WTC11 (cell line): ENCODE measurements around the gene HNRNPUL1. TPM values are rescaled to one million over a fixed set of nuclear protein-coding genes. Genes with fewer than 3 reads are reported as not detected.
A peak's percentile ranks its signal among the peaks of the same experiment; 100 is the strongest.

Experiments used
- ATAC-seq: fragments of 200-7000 bp; cut with Tn5 transposase; 2 replicates; pipeline ENCODE4 v1.10.0; 2021; ENCODE audit warnings: mild to moderate bottlenecking, moderate library complexity
- CTCF ChIA-PET: fragments of 300-600 bp; sonication (Branson Sonifier 250); formaldehyde crosslinking; loops from one replicate; lab custom pipeline; 2021; ENCODE audit warnings: antibody characterized with exemption; lab: Charles Lee
- POLR2A ChIA-PET: fragments of 350-600 bp; sonication (Branson Sonifier 250); formaldehyde crosslinking; loops from one replicate; lab custom pipeline; 2021; ENCODE audit warnings: antibody characterized with exemption; lab: Charles Lee
- DNase-seq: peaks from one replicate; pipeline ENCODE4 v3.0.0; 2021; ENCODE audit warnings: low spot score
- H3K27ac Mint-ChIP-seq: 2 replicates; pipeline ENCODE4 v1.8.0; 2021; ENCODE audit warnings: mixed read lengths
- H3K27me3 Mint-ChIP-seq: 2 replicates; pipeline ENCODE4 v1.8.0; 2021; ENCODE audit warnings: low read depth, mild to moderate bottlenecking, moderate library complexity, mixed read lengths
- H3K36me3 Mint-ChIP-seq: 2 replicates; pipeline ENCODE4 v1.8.0; 2021; ENCODE audit warnings: mixed read lengths
- H3K4me1 Mint-ChIP-seq: 2 replicates; pipeline ENCODE4 v1.8.0; 2022; ENCODE audit warnings: mixed read lengths
- H3K4me3 Mint-ChIP-seq: 2 replicates; pipeline ENCODE4 v1.8.0; 2021; ENCODE audit warnings: mild to moderate bottlenecking, moderate library complexity, mixed read lengths
- H3K9me3 Mint-ChIP-seq: 2 replicates; pipeline ENCODE4 v1.8.0; 2021; ENCODE audit warnings: mixed read lengths
- AFF4 ChIP-seq: sonication (generic); formaldehyde crosslinking; IDR thresholded peaks from 2 replicates; pipeline ENCODE4 v1.8.1; 2023; ENCODE audit warnings: mild to moderate bottlenecking, missing genetic modification reagents, borderline replicate concordance
- AR ChIP-seq: fragments of 250-450 bp; sonication (Bioruptor Pico); IDR thresholded peaks from 2 replicates; pipeline ENCODE4 v1.9.0; 2021; ENCODE audit warnings: mild to moderate bottlenecking
- ARID4B ChIP-seq: sonication (generic); formaldehyde crosslinking; IDR thresholded peaks from 2 replicates; pipeline ENCODE4 v1.8.0; 2023; ENCODE audit warnings: missing genetic modification reagents, mild to moderate bottlenecking, borderline replicate concordance
- ATF2 ChIP-seq: sonication (generic); formaldehyde crosslinking; IDR thresholded peaks from 2 replicates; pipeline ENCODE4 v1.8.1; 2022; ENCODE audit warnings: low read depth, missing genetic modification reagents, borderline replicate concordance
- NR1H2 ChIP-seq: sonication (generic); formaldehyde crosslinking; IDR thresholded peaks from 2 replicates; pipeline ENCODE4 v1.9.0; 2021; ENCODE audit warnings: mild to moderate bottlenecking, moderate library complexity, missing genetic modification reagents
- PRDM15 ChIP-seq: sonication (generic); formaldehyde crosslinking; IDR thresholded peaks from 2 replicates; pipeline ENCODE4 v1.8.0; 2022; ENCODE audit warnings: missing genetic modification reagents
- PRRX2 ChIP-seq: fragments of 250-450 bp; sonication (Bioruptor Pico); IDR thresholded peaks from 2 replicates; pipeline ENCODE4 v1.8.0; 2021; ENCODE audit warnings: mild to moderate bottlenecking
- SP1 ChIP-seq: sonication (generic); formaldehyde crosslinking; conservative IDR thresholded peaks from 2 replicates; pipeline ENCODE4 v1.8.1; 2022; ENCODE audit warnings: missing genetic modification reagents
- ZNF138 ChIP-seq: sonication (generic); formaldehyde crosslinking; conservative IDR thresholded peaks from 2 replicates; pipeline ENCODE4 v1.8.1; 2022; ENCODE audit warnings: mild to moderate bottlenecking, moderate library complexity, missing genetic modification reagents
- ZNF416 ChIP-seq: fragments of 250-450 bp; sonication (Bioruptor Pico); IDR thresholded peaks from 2 replicates; pipeline ENCODE4 v1.9.0; 2021; ENCODE audit warnings: mild to moderate bottlenecking, inconsistent platforms
- ZNF423 ChIP-seq: fragments of 250-450 bp; sonication (Bioruptor Pico); IDR thresholded peaks from 2 replicates; pipeline ENCODE4 v2.1.2; 2022; ENCODE audit warnings: mild to moderate bottlenecking, moderate library complexity
- ZNF512 ChIP-seq: sonication (generic); formaldehyde crosslinking; IDR thresholded peaks from 2 replicates; pipeline ENCODE4 v1.8.1; 2022; ENCODE audit warnings: missing genetic modification reagents, borderline replicate concordance
- total RNA-seq: library from RNA; stranded (reverse); gene quantifications from 3 replicates; pipeline ENCODE4 v1.2.3, GENCODE V29; 2021

Gene HNRNPUL1
- total RNA-seq, 1 experiment from 2014 or later: 282 TPM

GRCh38 chr19:41305927-41306793, 42.0 kb downstream of the HNRNPUL1 start:
- no peaks in the 10 kb centered on the region for H3K27me3 Mint-ChIP-seq
- peaks cover 18% of the 10 kb centered on the region for H3K4me1 Mint-ChIP-seq
- ChIA-PET POLR2A (no interaction called here), CTCF (interaction anchor here (0.7 kb wide), 1 partner anchor 58 kb away, joined by 3 read pairs; no protein-coding TSS in a partner anchor)
- ATAC-seq (no peak), DNase-seq (no peak)
- peaks cover 56% of the 10 kb centered on the region for H3K36me3 Mint-ChIP-seq
- H3K4me3 Mint-ChIP-seq: no peak overlapping the region
- H3K9me3 Mint-ChIP-seq: no peaks in the 10 kb centered on the region
- TF ChIP-seq ARID4B (CRISPR knock-in tag): no peak
- TF ChIP-seq ZNF138 (CRISPR knock-in tag): no peak
- TF ChIP-seq PRDM15 (CRISPR knock-in tag): no peak
- H3K27ac Mint-ChIP-seq: no peak overlapping the region

- Mint-ChIP-seq H3K4me3 (no peak overlapping the region), H3K4me1 (peaks cover 21% of the 10 kb centered on the region), H3K9me3 (no peaks in the 10 kb centered on the region), H3K27me3 (no peaks in the 10 kb centered on the region), H3K36me3 (peaks cover 48% of the 10 kb centered on the region), H3K27ac (peak overlapping the region; percentile 76)
- no peak for ATAC-seq
- CTCF ChIA-PET: interaction anchor here (0.9 to 2.8 kb wide), 7 partner anchors 15 to 103 kb away, joined by 4 to 26 read pairs (median 9); partner anchors contain the start of gene HNRNPUL1
- POLR2A ChIA-PET: no interaction called here
- DNase-seq: no peak
- no peak for TF ChIP-seq AR
- TF ChIP-seq ATF2: no peak
- TF ChIP-seq ZNF416: no peak
- TF ChIP-seq AFF4: no peak
- no peak for TF ChIP-seq ZNF423 (CRISPR knock-in tag)
- TF ChIP-seq PRRX2 (CRISPR knock-in tag): no peak
- no peak for TF ChIP-seq ZNF512 (CRISPR knock-in tag)
- no peak for TF ChIP-seq SP1 (CRISPR knock-in tag)
- TF ChIP-seq NR1H2 (CRISPR knock-in tag): no peak
Measured at GRCh38 chr19:41307090-41307875, 43.1 kb downstream of the HNRNPUL1 start.
